HEK293T (cell line): ENCODE measurements around the gene PLLP.

Source experiments
- CTCF ChIA-PET: fragments of 350-600 bp; formaldehyde crosslinking; extraction: SDS; loops from one replicate; lab custom pipeline; 2021; ENCODE audit warnings: antibody characterized with exemption, inconsistent platforms; lab: Yijun Ruan, JAX
- POLR2A ChIA-PET: fragments of 350-600 bp; formaldehyde crosslinking; extraction: SDS; loops from one replicate; lab custom pipeline; 2020; ENCODE audit warnings: antibody characterized with exemption, inconsistent platforms; lab: Yijun Ruan, JAX
- DNase-seq: peaks from one replicate; pipeline ENCODE4 v3.0.0; 2012; ENCODE audit warnings: mixed read lengths; ENCODE audit errors: extremely low spot score
- ARNT ChIP-seq: fragments of 450-650 bp; IDR thresholded peaks from 2 replicates; pipeline ENCODE4 v1.6.1; 2017; ENCODE audit warnings: mild to moderate bottlenecking
- BHLHE40 ChIP-seq: fragments of 450-650 bp; IDR thresholded peaks from 2 replicates; pipeline ENCODE4 v1.6.1; 2016; ENCODE audit warnings: mild to moderate bottlenecking, moderate library complexity, borderline replicate concordance
- CTBP1 ChIP-seq: fragments of 450-650 bp; IDR thresholded peaks from 2 replicates; pipeline ENCODE4 v1.6.1; 2016; ENCODE audit warnings: borderline replicate concordance
- ELF4 ChIP-seq: fragments of 450-650 bp; IDR thresholded peaks from 2 replicates; pipeline ENCODE4 v1.6.1; 2017; ENCODE audit warnings: antibody characterized with exemption
- FOXA1 ChIP-seq: fragments of 450-650 bp; IDR thresholded peaks from 2 replicates; pipeline ENCODE4 v1.6.1; 2016; ENCODE audit warnings: mild to moderate bottlenecking
- FOXK2 ChIP-seq: fragments of 450-650 bp; IDR thresholded peaks from 2 replicates; pipeline ENCODE4 v1.6.1; 2016; ENCODE audit warnings: mild to moderate bottlenecking
- FOXM1 ChIP-seq: fragments of 450-650 bp; IDR thresholded peaks from 2 replicates; pipeline ENCODE4 v1.6.1; 2017; ENCODE audit warnings: mild to moderate bottlenecking, borderline replicate concordance
- L3MBTL2 ChIP-seq: fragments of 450-650 bp; conservative IDR thresholded peaks from 2 replicates; pipeline ENCODE4 v1.6.1; 2016; ENCODE audit warnings: mild to moderate bottlenecking
- LEF1 ChIP-seq: fragments of 450-650 bp; IDR thresholded peaks from 2 replicates; pipeline ENCODE4 v1.6.1; 2017; ENCODE audit warnings: mild to moderate bottlenecking, borderline replicate concordance
- NFRKB ChIP-seq: fragments of 450-650 bp; IDR thresholded peaks from 2 replicates; pipeline ENCODE4 v1.6.1; 2016; ENCODE audit warnings: mild to moderate bottlenecking, moderate library complexity
- PKNOX1 ChIP-seq: fragments of 450-650 bp; IDR thresholded peaks from 2 replicates; pipeline ENCODE4 v1.6.1; 2016
- SP1 ChIP-seq: fragments of 450-650 bp; IDR thresholded peaks from 2 replicates; pipeline ENCODE4 v1.6.1; 2017
- SUZ12 ChIP-seq: fragments of 450-650 bp; IDR thresholded peaks from 2 replicates; pipeline ENCODE4 v1.6.1; 2016; ENCODE audit warnings: mild to moderate bottlenecking
- TARDBP ChIP-seq: fragments of 450-650 bp; IDR thresholded peaks from 2 replicates; pipeline ENCODE4 v1.6.1; 2016
- ZNF384 ChIP-seq: fragments of 450-650 bp; IDR thresholded peaks from 2 replicates; pipeline ENCODE4 v1.6.1; 2016

The PLLP gene

GRCh38 chr16:57245472-57246113, 38.9 kb downstream of the PLLP start:
- peak; percentile 43 for DNase-seq
- TF ChIP-seq BHLHE40: no peak
- TF ChIP-seq TARDBP: no peak
- CTCF ChIA-PET: no interaction called here

GRCh38 chr16:57244767-57245471, 39.6 kb downstream of the PLLP start, which contains the start of gene ARL2BP:
ARL2BP (plus strand) TSS chr16:57245259; CDS start chr16:57245368, 109 bp downstream.
- ChIA-PET CTCF (no interaction called here), POLR2A (interaction anchor here (0.9 to 2.0 kb wide), 6 partner anchors 9 to 153 kb away, joined by 3 to 16 read pairs (median 4); partner anchors contain the start of genes CPNE2, PSME3IP1 and RSPRY1)
- DNase-seq: peak; percentile 99
- TF ChIP-seq SP1 (no peak), L3MBTL2 (peak; percentile 29), PKNOX1 (peak; percentile 74), ELF4 (no peak)

More at GRCh38 chr16:57245472-57246113, 38.9 kb downstream of the PLLP start:
- POLR2A ChIA-PET: interaction anchor here (0.9 to 2.0 kb wide), 6 partner anchors 10 to 153 kb away, joined by 3 to 16 read pairs (median 4); partner anchors contain the start of genes CPNE2, PSME3IP1 and RSPRY1

- ChIA-PET POLR2A (interaction anchor here (1.1 to 2.0 kb wide), 4 partner anchors 9 to 58 kb away, joined by 3 to 16 read pairs (median 6); partner anchors contain the start of genes PSME3IP1 and RSPRY1), CTCF (interaction anchor here (0.6 kb wide), 1 partner anchor 58 kb away, joined by 6 read pairs; the partner anchor contains the start of genes PSME3IP1 and RSPRY1)
- TF ChIP-seq BHLHE40 (no peak), ZNF384 (no peak), L3MBTL2 (peak; percentile 67; the same call in 1 of the 2 replicates)
- DNase-seq: no peak
Measured at GRCh38 chr16:57244463-57244766, 40.1 kb downstream of the PLLP start.

- POLR2A ChIA-PET: no interaction called here
- DNase-seq: no peak
- TF ChIP-seq FOXA1: no peak
- no peak for TF ChIP-seq FOXK2
- CTCF ChIA-PET: no interaction called here
Measured at GRCh38 chr16:57242650-57243049, 41.8 kb downstream of the PLLP start.

- TF ChIP-seq FOXM1 (no peak), BHLHE40 (no peak), SP1 (no peak), L3MBTL2 (no peak), PKNOX1 (no peak), ZNF384 (no peak), FOXA1 (no peak), LEF1 (no peak), CTBP1 (no peak), NFRKB (no peak)
- DNase-seq: no peak
- POLR2A ChIA-PET: no interaction called here
- CTCF ChIA-PET: no interaction called here
Measured at GRCh38 chr16:57240851-57241250, 43.6 kb downstream of the PLLP start.

GRCh38 chr16:57239107-57239506, 45.4 kb downstream of the PLLP start:
- CTCF ChIA-PET: no interaction called here
- no peak for DNase-seq
- POLR2A ChIA-PET: no interaction called here
- no peak for TF ChIP-seq SUZ12

- TF ChIP-seq ARNT (no peak), LEF1 (no peak), TARDBP (no peak), BHLHE40 (no peak), ZNF384 (no peak), FOXM1 (no peak), FOXA1 (no peak)
- POLR2A ChIA-PET: no interaction called here
- CTCF ChIA-PET: no interaction called here
- DNase-seq: no peak
Measured at GRCh38 chr16:57238682-57239081, 45.8 kb downstream of the PLLP start.

GRCh38 chr16:57236022-57236350, 48.5 kb downstream of the PLLP start:
- CTCF ChIA-PET: interaction anchor here (1.2 kb wide), 1 partner anchor 181 kb away, joined by 4 read pairs; no protein-coding TSS in a partner anchor
- POLR2A ChIA-PET: interaction anchor here (0.8 kb wide), 1 partner anchor 9 kb away, joined by 3 read pairs; the partner anchor contains the start of gene ARL2BP
- no peak for DNase-seq
- TF ChIP-seq FOXM1: no peak
- no peak for TF ChIP-seq L3MBTL2
- no peak for TF ChIP-seq NFRKB
- TF ChIP-seq TARDBP: no peak
- TF ChIP-seq BHLHE40: no peak
- TF ChIP-seq ELF4: no peak
- no peak for TF ChIP-seq SUZ12
